GM12878 (cell line): ENCODE results near the gene SLFNL1. TPM values are rescaled to one million over a fixed set of nuclear protein-coding genes. Genes with fewer than 3 reads are reported as not detected.

ENCODE experiments used
- ATAC-seq: fragments of 200-7000 bp; cut with Tn5 transposase; 3 replicates; pipeline ENCODE4 v1.9.1; 2020; ENCODE audit warnings: mild to moderate bottlenecking, moderate library complexity
- BruUV-seq: library from RNA; stranded (reverse); fragments of 400-500 nt; replicated peaks from 2 replicates; lab custom pipeline; 2021; lab: Mats Ljungman, UMichigan
- CTCF ChIA-PET: fragments of 300-600 bp; sonication (Branson Sonifier 250); formaldehyde crosslinking; extraction: SDS; loops from one replicate; lab custom pipeline; 2021; ENCODE audit warnings: inconsistent platforms; lab: Yijun Ruan, JAX
- POLR2A ChIA-PET: fragments of 350-600 bp; formaldehyde crosslinking; extraction: SDS; loops from one replicate; lab custom pipeline; 2021; ENCODE audit warnings: inconsistent platforms; lab: Charles Lee
- RAD21 ChIA-PET: fragments of 300-600 bp; sonication (Branson Sonifier 250); formaldehyde crosslinking; loops from one replicate; lab custom pipeline; 2023; ENCODE audit warnings: antibody characterized with exemption; ENCODE audit not compliant: unreplicated experiment; lab: Charles Lee
- SMC1A ChIA-PET: fragments of 300-600 bp; sonication (Branson Sonifier 250); formaldehyde crosslinking; loops from one replicate; lab custom pipeline; 2023; ENCODE audit not compliant: unreplicated experiment, uncharacterized antibody; lab: Charles Lee
- DNase-seq: peaks from one replicate; pipeline ENCODE4 v3.0.0-alpha.2; 2011; ENCODE audit warnings: low read depth, low spot score
- FAIRE-seq: peaks from 3 replicates; lab custom pipeline; 2011; peaks lifted over from hg19 to GRCh38; lab: Jason Lieb, UNC
- H2AFZ ChIP-seq: 2 replicates; pipeline ENCODE4 v1.6.0; 2011; ENCODE audit warnings: low read depth, low read length, control low read depth; ENCODE audit not compliant: control insufficient read depth
- H3K27ac ChIP-seq: 2 replicates; pipeline ENCODE4 v1.5.1; 2011; ENCODE audit warnings: control low read depth; ENCODE audit not compliant: control insufficient read depth, insufficient read depth
- H3K27me3 ChIP-seq, 2 experiments: replicated peaks in 1 of 2; 2 replicates each; pipeline versions ENCODE4 v1.6.0 to v1.6.1; 2011; ENCODE audit warnings: low read length in 1 of 2; ENCODE audit not compliant: control insufficient read depth in 2 of 2, insufficient read depth in 2 of 2
- H3K36me3 ChIP-seq, 2 experiments: 2 replicates each; pipeline ENCODE4 v1.5.1; 2011; ENCODE audit warnings: low read length in 1 of 2; ENCODE audit not compliant: control insufficient read depth in 2 of 2, insufficient read depth in 2 of 2
- H3K4me1 ChIP-seq: 2 replicates; pipeline ENCODE4 v1.6.1; 2011; ENCODE audit warnings: mild to moderate bottlenecking, low read length, moderate library complexity, mixed read lengths; ENCODE audit not compliant: control insufficient read depth, insufficient read depth
- H3K4me2 ChIP-seq: 2 replicates; pipeline ENCODE4 v1.6.0; 2011; ENCODE audit warnings: control low read depth; ENCODE audit not compliant: control insufficient read depth, insufficient read depth
- H3K4me3 ChIP-seq: fragments of 200-600 bp; sonication (generic); 2 replicates; pipeline ENCODE4 v1.5.1; 2016
- H3K79me2 ChIP-seq: 2 replicates; pipeline ENCODE4 v1.6.0; 2011; ENCODE audit warnings: low read length; ENCODE audit not compliant: control insufficient read depth, insufficient read depth
- H3K9ac ChIP-seq: 2 replicates; pipeline ENCODE4 v1.8.0; 2011; ENCODE audit warnings: low read length, control low read depth, mixed read lengths; ENCODE audit not compliant: control insufficient read depth, insufficient read depth
- H3K9me3 ChIP-seq: replicated peaks from 3 replicates; pipeline ENCODE4 v1.5.1; 2011; ENCODE audit warnings: mild to moderate bottlenecking, low read length; ENCODE audit not compliant: control insufficient read depth, insufficient read depth
- H4K20me1 ChIP-seq: 2 replicates; pipeline ENCODE4 v1.6.0; 2011; ENCODE audit not compliant: control insufficient read depth, insufficient read depth
- ATF7 ChIP-seq: fragments of 450-650 bp; IDR thresholded peaks from 2 replicates; pipeline ENCODE4 v1.6.1; 2016; ENCODE audit warnings: low read depth, mild to moderate bottlenecking
- MTA2 ChIP-seq: fragments of 450-650 bp; IDR thresholded peaks from 2 replicates; pipeline ENCODE4 v1.6.1; 2016; ENCODE audit warnings: low read depth, mild to moderate bottlenecking, moderate library complexity
- SREBF2 ChIP-seq: IDR thresholded peaks from 2 replicates; pipeline ENCODE4 v1.6.1; 2012; ENCODE audit warnings: mild to moderate bottlenecking, low read length
- WGBS: methylation state at CpG from one replicate; pipeline ENCODE4 v1.1.6; 2016; ENCODE audit warnings: low lambda C conversion rate; ENCODE audit not compliant: insufficient replicate concordance, insufficient coverage; ENCODE audit errors: missing lambda C conversion rate; 5-methylcytosine and 5-hydroxymethylcytosine counted together
- in situ Hi-C: fragments of 300-500 bp; cut with MboI; formaldehyde crosslinking; loops from 9 replicates; pipeline ENCODE4 v1.14.3; 2018; ENCODE audit warnings: mixed read lengths
- intact Hi-C: fragments of 100-400 bp; cut with micrococcal nuclease; formaldehyde crosslinking; loops from one replicate; pipeline ENCODE4 v1.14.2; 2022; ENCODE audit not compliant: unreplicated experiment
- polyA plus RNA-seq, 11 experiments: library from polyadenylated mRNA; depleted of rRNA in 4 of 11; unstranded in 6 of 11; stranded (reverse) in 5 of 11; fragments of >200 nt; fragmentation: Nextera tagmentation in 4 of 11; fragmentation: Illumina TruSeq in 1 of 11; extraction: Ambion mirVana in 4 of 11; extraction: Trizol in 1 of 11; gene quantifications; 1 replicate in 1 of 11; 2 replicates in 10 of 11; pipeline versions ENCODE4 v1.2.1 to v1.2.3, GENCODE V29; 2011 to 2016; ENCODE audit warnings: inconsistent platforms in 2 of 11, missing spikeins in 2 of 11, low read depth in 1 of 11
- total RNA-seq, 4 experiments: library from RNA; depleted of rRNA in 3 of 4; stranded (reverse); fragments of >200 nt in 3 of 4; fragmentation: Illumina TruSeq in 1 of 4; extraction: Trizol in 1 of 4; gene quantifications; 2 replicates each; pipeline versions ENCODE4 v1.2.1 to v1.2.3, GENCODE V29; 2013 to 2021
- TF ChIP-seq, protein P1 (sequence below): IDR thresholded peaks from 2 replicates; pipeline ENCODE4 v1.6.1; 2011; ENCODE audit warnings: low read depth, mild to moderate bottlenecking, low read length, moderate library complexity, borderline replicate concordance; ENCODE audit errors: extremely low read depth
- TF ChIP-seq, protein P2 (sequence below): fragments of 150-350 bp; IDR thresholded peaks from 2 replicates; pipeline ENCODE4 v1.6.1; 2014; ENCODE audit warnings: mild to moderate bottlenecking, low read depth, low read length
- TF ChIP-seq, protein P3 (sequence below): IDR thresholded peaks from 2 replicates; pipeline ENCODE4 v1.6.1; 2012; ENCODE audit warnings: low read depth, low read length, improper control_type of control experiment
- TF ChIP-seq, protein P4 (sequence below): fragments of 450-650 bp; IDR thresholded peaks from 2 replicates; pipeline ENCODE4 v1.6.1; 2017; ENCODE audit warnings: mild to moderate bottlenecking, low read depth, inconsistent platforms; ENCODE audit not compliant: poor library complexity, severe bottlenecking

The SLFNL1 gene
- total and polyA plus RNA-seq, 10 of the 15 experiments (the other 5 are each of a cell fraction or from before 2014, with no cell fraction given), result 0.05 to 0.98 (median 0.16) TPM; not detected in 2

DNA sequence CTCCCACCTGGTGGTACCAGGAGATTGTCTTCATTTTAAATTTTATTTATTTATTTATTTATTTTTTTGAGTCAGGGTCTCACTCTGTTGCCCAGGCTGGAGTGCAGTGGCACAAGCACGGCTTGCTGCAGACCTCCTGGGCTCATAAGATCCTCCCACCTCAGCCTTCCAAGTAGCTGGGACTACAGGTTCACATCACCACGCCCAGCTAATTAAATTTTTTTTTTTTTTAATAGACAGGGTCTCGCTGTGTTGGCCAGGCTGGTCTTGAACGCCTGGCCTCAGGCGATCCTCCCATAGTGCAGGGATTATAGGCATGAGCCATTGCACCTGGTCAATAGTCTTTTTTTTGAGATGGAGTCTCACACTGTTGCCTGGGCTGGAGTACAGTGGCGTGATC lies 8.5 kb downstream of the SLFNL1 start:
- POLR2A ChIA-PET, result no interaction called here
- no peak overlapping the region for H2AFZ ChIP-seq
- TF ChIP-seq, protein P1, sequence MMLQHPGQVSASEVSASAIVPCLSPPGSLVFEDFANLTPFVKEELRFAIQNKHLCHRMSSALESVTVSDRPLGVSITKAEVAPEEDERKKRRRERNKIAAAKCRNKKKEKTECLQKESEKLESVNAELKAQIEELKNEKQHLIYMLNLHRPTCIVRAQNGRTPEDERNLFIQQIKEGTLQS, result no peak
- TF ChIP-seq, protein P2, sequence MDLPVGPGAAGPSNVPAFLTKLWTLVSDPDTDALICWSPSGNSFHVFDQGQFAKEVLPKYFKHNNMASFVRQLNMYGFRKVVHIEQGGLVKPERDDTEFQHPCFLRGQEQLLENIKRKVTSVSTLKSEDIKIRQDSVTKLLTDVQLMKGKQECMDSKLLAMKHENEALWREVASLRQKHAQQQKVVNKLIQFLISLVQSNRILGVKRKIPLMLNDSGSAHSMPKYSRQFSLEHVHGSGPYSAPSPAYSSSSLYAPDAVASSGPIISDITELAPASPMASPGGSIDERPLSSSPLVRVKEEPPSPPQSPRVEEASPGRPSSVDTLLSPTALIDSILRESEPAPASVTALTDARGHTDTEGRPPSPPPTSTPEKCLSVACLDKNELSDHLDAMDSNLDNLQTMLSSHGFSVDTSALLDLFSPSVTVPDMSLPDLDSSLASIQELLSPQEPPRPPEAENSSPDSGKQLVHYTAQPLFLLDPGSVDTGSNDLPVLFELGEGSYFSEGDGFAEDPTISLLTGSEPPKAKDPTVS, result no peak
- TF ChIP-seq, protein P3, sequence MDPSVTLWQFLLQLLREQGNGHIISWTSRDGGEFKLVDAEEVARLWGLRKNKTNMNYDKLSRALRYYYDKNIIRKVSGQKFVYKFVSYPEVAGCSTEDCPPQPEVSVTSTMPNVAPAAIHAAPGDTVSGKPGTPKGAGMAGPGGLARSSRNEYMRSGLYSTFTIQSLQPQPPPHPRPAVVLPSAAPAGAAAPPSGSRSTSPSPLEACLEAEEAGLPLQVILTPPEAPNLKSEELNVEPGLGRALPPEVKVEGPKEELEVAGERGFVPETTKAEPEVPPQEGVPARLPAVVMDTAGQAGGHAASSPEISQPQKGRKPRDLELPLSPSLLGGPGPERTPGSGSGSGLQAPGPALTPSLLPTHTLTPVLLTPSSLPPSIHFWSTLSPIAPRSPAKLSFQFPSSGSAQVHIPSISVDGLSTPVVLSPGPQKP, result no peak
- no peak for TF ChIP-seq ATF7
- TF ChIP-seq SREBF2, result no peak
- TF ChIP-seq, protein P4, sequence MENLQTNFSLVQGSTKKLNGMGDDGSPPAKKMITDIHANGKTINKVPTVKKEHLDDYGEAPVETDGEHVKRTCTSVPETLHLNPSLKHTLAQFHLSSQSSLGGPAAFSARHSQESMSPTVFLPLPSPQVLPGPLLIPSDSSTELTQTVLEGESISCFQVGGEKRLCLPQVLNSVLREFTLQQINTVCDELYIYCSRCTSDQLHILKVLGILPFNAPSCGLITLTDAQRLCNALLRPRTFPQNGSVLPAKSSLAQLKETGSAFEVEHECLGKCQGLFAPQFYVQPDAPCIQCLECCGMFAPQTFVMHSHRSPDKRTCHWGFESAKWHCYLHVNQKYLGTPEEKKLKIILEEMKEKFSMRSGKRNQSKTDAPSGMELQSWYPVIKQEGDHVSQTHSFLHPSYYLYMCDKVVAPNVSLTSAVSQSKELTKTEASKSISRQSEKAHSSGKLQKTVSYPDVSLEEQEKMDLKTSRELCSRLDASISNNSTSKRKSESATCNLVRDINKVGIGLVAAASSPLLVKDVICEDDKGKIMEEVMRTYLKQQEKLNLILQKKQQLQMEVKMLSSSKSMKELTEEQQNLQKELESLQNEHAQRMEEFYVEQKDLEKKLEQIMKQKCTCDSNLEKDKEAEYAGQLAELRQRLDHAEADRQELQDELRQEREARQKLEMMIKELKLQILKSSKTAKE, result no peak
- TF ChIP-seq MTA2, result no peak
- H3K27me3 ChIP-seq, result no peaks in the 10 kb centered on the region
- no peaks in the 10 kb centered on the region for H3K79me2 ChIP-seq
- no peak for DNase-seq
- no peak overlapping the region for H3K4me2 ChIP-seq
- no peak overlapping the region for H3K27ac ChIP-seq
- H3K9me3 ChIP-seq, result no peaks in the 10 kb centered on the region
- H3K9ac ChIP-seq, result no peak overlapping the region
- RAD21 ChIA-PET, result no interaction called here
- WGBS, result 95% methylated on average over 6 of the region's 6 CpGs
- ATAC-seq, result no peak
- CTCF ChIA-PET, result interaction anchor here (0.8 kb wide), 1 partner anchor 9 kb away, joined by 4 read pairs; no protein-coding TSS in a partner anchor
- peaks cover 25 to 44% of the 10 kb centered on the region in 2 experiments for H3K36me3 ChIP-seq
- FAIRE-seq, result no peak
- H3K4me3 ChIP-seq, result no peak overlapping the region
- SMC1A ChIA-PET, result no interaction called here
- BruUV-seq, result no TSS peak
- intact Hi-C loops, result no loop called here
- in situ Hi-C loops, result no loop called here
- H3K4me1 ChIP-seq, result no peaks in the 10 kb centered on the region
- no peaks in the 10 kb centered on the region for H4K20me1 ChIP-seq
